NK-92 (cell line): ENCODE results near the gene CCDC148.
"Not testable (repeated sequence)": the region's sequence is repeated elsewhere in the genome, so short reads cannot be mapped to it uniquely, and the experiment has no call there.

Experiments
- DNase-seq: peaks from one replicate; lab custom pipeline; 2025; ENCODE audit not compliant: unreplicated experiment; lab: John Stamatoyannopoulos, UW

CCDC148 gene

DNA sequence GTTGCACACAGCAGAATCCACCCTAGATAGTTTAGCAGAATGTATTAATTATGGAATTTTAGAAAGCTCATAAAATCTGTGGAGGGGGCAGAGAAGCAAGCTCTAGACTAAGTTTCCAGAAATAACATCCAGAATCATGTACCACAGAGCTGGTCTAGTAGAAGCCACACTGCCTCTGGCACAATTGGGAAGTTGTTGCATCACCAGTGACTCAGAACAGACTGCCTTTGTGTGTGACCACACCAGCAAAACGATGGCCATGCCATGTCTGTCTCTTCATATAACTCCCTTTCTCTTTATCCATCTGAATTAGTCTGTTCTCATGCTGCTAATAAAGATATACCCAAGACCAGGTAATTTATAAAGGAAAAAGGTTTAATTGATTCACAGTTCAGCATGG lies 158.9 kb downstream of the CCDC148 start:
- no peak for DNase-seq

DNA sequence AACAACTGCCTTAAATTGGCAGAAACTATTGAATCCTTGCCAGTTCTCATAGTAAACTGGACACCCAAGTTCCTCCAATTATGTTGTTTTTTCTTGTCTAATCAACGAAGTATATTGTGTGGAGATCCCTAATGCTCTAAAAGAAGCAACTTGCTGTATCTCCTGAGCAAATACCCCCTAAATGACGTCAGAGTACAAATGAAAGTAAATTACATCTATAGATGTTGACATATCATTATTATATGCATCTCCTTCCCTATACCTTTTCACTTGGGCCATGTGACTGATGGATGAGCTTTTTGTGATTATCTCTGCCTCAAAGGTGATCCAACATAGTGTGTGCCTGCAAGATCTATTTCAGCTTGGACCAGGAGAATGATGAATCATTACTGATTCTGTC lies 159.4 kb downstream of the CCDC148 start:
- no peak for DNase-seq

DNA sequence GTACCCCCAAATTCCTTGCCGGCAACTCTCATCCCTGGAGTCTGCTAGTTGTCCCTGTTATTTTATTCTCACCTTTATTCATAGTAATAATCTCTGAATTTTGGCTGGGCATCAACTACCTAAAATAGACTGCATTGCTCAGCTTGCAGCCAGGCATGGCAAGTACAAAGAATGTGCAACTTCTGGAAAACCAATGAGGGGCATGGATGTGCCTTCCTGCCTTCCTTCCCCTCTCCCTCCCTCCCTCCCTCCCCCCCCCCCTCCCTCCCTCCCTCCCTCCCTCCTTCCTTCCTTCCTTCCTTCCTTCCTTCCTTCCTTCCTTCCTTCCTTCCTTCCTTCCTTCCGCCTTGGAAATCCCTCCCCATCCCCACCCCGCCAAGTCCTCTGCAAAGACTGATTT lies 162.8 kb downstream of the CCDC148 start:
- no peak for DNase-seq

DNA sequence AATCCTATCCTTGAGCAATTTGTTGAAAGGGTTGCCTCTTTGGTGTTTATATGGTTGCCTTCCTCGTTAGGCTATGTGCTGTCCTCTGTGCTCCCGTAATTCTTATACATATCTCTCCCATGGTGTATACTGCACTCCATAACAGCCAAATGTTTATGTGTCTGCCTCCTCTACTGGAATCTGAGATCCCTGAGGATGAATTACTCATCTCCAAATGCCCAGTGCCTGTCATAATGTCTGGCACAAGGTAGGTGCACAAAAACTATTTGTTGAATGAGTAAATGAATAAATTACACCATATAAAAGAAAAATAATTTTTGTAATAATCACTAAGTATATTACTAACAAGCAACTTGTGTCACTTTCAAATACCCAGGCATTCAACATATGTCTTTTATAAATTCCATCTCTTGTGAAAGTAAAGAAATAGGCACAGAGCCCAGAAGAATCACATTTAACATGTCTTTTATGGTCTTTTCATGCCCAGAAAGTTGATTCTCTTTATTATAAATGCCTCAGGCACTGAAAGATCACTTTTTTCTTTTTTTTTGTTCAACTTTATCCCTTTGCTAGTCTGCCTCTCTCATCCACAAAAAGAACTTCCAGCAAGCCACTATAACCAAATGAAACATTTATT lies 164.9 kb downstream of the CCDC148 start:
- DNase-seq, result no peak

DNA sequence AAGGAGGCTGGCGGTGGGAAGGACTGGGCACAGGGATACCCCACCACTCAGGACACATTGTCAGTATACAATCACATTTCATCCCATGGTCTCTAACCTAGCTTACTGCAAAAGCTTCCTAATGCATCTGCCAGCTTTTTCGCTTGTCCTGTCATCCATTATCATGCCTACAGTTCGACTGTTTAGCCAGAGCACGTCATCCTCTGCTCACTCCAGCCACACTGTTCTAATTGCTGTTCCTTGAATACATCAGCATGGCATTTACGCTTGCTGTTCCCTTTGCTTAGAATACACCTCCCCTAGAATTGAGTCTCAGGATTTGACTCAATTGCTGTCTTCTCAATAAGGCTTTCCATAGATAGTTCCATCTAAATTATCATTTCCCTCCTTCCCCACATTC lies 166.3 kb downstream of the CCDC148 start:
- no peak for DNase-seq

DNA sequence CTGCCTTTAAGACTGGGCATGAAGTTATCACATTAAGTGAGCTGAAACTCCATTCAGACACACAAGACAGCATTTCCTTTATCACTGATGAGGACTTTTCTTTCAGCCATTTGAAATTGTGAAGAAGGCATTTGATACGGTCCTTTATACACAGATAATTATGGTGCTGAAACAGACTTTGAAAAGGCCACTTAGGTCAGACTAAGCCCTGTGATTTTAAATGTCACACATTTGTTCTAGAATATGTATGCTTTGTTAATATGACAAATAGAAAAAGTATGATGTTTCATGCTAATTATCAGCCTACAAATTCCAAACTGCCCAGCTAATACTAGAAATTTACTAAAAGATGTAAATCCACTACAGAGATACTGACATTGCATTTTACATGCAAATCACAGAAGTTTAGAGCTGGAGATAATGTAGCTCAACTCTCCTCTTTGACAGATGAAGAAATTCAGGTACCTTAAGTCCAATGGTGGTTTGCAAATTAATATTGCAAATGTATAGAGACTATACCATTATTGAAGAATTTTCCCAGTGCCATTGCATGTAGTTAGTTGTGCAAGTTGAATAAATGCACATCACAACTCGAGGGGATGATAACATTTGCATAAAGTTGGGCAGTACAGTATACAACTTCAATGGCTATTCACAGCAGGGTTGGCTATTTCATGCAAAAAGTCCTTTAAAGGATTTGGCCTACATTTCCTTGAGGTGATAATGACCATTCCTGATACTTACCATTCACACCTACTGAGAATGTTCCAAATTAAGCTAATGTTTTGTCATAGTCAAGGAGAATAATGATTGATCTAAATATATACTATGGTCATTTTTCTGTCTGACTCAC lies 179.7 kb downstream of the CCDC148 start:
- DNase-seq, result no peak

DNA sequence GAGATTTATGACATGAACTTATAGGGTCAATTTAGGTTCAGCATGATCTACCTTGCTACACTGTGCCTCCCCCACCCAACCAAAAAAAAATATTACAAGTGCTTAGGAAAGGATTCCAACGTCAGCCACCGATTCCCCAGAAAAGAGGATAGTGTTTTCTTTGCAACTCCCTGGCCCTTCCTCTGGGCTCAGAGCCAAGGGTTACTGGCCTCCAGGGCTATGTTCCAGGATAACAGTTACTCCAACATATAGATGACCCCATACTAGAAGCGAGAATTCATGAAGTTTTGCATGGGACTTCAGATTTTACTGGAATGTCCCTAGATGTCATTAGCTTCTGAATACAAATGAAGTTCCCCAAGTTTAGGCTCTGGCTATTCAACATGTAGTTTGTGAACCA lies 182.8 kb downstream of the CCDC148 start:
- DNase-seq, result no peak

DNA sequence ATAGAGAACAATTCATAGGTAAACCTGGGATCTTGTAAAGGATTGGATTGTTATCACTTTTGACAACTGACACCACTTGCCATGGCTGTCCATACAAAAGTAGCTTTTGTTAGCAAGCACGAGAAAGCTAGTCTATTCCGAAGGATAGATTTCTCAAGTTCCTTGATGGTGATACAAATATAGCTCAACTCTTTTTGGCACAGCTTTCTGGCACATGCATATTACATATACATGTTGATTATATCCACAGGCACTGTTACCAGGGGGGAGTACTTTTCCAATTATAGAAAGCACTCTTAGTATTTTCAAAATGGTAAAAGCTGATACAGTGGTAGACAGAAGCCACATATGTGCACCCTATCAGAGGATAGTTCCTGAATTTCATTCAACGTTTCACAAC lies 186.0 kb downstream of the CCDC148 start:
- DNase-seq, result no peak

DNA sequence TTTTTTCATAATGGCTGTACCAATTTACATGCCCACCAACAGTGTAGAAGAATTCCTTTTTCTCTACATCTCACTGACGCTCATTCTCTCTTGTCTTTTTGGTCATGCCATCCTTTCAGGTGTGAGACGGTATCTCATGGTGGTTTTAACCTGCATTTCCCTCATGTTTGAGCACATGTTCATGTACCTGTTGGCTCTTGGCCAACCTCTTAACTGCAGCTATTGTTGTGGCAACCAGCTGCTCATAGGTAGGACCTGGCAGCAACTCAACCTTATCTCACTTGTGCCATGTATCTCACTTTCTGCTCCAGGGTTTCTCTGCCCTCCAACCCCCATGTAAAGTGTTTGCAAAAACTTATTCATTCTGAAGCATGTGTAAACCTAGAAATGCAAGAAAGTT lies 187.4 kb downstream of the CCDC148 start:
- DNase-seq, result no peak

DNA sequence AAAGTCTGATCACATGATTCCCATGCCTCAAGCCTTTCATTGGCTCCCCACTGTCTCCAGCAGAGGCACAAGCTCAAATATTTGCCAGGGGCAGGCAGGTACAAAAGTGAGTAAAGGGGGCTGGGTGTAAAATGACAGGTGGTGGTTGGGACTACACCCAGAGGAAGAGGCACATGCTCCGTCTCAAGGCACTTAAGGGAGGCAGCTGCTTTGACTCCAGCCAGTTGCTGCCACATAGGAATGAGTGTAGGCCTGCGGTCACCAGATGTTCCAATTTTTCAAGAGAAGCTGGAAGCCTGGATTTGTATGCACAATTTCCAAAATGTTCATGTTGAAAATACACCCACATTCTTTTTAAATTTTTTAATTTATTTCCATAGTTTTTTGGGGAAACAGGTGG lies 190.4 kb downstream of the CCDC148 start:
- no peak for DNase-seq

DNA sequence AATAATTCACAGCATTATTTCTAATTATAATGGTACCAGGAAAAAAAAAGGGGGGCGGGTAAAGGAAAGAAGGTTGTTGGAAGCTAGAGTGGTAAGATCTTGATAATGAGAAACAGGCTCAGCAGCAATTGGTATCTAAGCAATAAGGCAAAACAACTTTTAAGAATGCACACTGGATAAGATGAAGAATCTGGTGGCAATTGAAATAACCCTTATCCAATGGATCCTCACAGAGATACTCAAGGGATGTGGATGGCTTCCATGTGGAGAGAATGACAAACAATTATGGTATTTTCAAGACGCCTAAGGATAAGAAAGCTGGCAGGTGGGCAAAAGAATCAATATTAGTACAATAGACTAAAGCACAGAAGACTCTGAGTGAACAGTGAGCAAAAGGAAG lies 201.3 kb downstream of the CCDC148 start:
- no peak for DNase-seq

DNA sequence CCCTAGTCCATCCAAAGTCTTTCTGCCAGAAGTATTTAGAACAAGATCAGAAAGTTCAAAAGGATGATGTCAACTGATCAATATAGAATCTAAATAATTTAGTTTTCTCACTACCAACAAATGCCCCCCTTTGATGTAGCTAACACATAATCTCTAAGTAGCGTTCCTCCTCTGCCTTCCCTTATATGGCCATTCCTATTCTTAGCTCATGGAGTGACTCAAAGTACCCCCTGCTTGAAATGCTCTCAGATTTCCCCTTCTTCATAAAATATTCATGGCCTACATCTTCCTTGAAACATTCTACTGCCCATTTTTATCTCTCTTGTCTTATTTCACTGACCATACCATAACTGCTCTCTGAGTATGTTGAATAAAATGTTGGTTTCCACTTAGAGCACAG lies 203.4 kb downstream of the CCDC148 start:
- DNase-seq, result no peak

DNA sequence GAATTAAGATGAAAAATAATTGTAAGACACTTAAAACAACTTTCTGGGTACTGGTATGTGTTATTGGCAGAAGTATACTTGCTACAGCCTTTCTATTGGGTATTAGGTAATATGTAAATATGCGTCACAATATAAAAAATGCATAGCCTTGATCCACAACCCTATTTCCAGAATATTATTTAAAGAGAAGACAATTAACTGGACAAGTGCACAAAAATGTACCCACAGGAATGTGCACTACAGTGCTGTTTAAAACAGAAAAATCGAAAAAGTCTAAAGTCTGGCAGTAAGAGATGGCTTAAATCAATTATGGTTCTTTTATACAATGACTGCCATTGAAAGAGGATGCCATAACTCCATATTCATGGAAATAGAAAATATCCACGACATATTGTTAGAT lies 205.2 kb downstream of the CCDC148 start:
- no peak for DNase-seq

DNA sequence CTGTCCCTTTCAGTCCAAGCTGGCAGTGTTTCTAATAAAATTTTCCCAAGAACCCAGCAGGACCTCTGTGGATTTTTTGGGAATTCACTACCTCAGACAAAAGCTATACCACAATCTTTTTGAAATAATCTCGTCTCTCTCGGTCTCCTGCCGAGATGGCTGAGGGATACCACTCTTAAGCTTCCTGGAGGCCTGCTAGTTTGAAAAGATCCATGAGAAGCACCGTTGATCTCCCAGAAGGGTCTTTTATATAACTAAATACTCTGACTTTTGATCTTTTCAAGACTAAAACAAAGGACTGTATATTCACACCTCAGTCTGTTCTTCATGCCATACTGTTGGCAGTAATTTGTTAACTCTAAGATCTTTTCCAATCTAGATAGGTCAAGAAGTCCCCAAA lies 213.2 kb downstream of the CCDC148 start:
- no peak for DNase-seq

DNA sequence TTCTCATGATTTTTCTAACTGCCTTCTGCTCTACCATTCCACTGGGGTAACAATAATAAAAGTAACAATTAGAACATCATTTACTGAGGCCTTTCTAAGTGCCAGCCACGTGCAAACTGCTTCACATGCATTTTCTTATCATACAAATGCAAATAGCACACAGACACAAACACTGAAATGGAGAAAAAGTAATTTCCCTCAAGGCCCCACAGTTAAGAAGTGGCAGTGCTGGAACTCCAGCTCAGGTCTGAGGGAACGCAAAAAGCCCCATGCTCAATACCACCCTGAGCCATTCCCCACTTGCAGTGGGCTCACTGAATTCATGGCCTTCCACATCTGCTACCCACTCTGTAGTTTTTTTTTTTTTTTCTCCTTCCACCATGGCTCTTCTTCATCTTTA lies 214.3 kb downstream of the CCDC148 start:
- DNase-seq, result no peak

DNA sequence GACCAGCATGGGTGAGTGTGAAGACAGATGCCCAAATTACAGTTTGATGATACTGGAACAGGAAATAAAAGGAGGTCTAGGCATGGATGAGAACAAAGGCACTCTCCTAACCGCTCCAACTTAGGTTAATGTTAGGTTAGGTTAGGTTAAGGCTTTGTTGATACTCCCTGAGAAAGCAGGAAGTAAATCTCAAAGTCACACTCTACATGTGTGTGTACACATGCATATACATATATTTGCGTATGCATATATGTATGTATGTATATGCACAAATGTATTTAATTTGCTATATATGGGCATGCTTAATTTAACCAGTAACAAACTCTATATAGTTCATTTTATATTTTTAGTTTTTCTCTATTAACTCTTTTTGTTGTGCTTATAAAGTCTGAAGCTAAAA lies 215.6 kb downstream of the CCDC148 start:
- DNase-seq, result no peak

DNA sequence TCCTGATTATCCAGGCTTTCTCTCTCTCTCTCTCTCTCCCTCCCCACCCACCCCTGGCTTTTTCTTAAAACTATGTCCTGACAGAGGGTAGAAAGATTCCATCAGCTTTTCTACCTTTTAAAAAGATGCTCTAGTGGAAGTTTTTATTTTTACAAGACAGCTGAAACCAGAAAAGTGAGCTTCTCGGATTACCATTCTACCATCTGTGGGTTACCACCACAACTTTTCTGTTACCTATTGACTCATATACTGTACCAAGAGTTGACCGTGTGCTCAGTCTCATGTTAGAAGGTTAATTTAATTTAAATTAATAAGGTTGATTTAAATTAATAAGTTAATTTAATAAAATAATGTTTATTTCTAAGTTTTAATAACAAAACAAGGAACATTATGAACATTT lies 217.3 kb downstream of the CCDC148 start:
- no peak for DNase-seq

DNA sequence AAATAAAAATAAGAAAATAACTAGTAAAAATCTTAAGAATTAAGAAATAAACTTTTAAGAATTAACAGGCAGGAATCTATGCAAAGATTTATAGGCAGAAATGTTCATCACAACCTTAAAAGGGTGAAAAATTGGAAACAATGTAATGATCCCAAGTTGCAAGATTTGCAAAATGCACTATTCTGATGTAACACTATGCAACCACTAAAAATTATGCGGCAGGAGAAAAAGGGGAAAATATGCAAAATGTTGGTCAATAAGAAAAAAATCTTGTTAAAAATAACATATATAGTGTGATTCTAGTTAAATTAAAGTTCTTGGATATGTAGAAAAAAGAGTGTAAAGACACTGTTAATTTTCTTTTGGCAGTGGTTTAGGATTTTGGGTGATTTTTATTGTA lies 222.1 kb downstream of the CCDC148 start:
- DNase-seq, result no peak

DNA sequence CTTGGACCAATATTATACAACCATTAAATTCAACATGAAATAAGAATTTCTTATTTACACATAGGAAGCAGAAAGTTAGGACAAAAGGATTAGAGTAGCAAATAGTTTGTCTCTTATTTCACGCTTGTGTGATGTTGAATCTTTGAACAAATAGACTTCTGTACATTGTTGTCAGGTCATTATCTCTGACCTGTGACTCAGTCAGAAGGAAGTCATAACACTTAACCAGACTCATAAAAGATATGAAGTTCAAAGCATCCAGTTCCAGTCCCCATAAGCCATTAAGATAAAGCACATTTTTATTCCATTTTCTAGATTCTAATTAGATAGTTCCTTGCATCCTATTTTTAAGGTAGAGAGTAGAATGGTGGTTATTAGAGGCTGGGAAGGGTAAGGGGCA lies 224.1 kb downstream of the CCDC148 start:
- no peak for DNase-seq

DNA sequence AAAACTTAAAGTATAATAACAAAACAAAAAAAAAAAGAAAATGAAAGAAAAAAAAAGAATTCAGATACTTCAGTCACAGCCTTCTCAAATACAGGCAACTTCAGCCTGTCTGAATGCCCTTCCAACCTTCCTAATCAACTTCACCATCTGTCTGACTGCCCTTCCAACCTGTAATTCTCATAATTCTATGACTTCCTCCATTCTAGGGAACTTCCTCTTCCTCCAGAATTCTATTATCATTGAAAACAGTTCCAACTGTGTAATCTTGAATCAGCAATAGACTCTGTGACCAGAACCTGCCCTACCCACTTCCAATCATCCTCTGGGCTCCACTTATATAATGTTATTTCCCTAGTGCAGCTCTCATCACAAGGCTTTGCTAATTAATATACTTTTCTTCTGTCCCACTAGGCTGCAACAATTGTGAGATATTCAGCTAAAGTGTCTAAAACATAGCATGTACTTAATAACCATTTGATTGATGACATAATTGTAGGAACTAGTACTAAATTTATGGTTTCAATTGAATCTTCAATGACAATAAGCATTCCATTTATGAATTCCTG lies 227.5 kb downstream of the CCDC148 start:
- DNase-seq, result no peak

DNA sequence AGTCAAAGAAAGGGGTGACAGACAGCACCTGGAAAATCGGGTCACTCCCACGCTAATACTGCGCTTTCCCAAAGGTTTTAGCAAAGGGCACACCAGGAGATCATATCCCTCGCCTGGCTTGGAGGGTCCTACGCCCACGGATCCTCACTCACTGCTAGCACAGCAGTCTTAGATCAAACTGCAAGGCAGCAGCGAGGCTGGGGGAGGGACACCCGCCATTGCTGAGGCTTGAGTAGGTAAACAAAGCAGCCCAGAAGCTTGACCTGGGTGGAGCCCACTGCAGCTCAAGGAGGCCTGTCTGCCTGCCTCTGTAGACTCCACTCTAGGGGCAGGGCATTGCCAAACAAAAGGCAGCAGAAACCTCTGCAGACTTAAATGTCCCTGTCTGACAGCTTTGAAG lies 233.5 kb downstream of the CCDC148 start:
- DNase-seq, result not testable (repeated sequence)
